ENCODE results near the gene SEC24A.
"Not testable (repeated sequence)": the region's sequence is repeated elsewhere in the genome, so short reads cannot be mapped to it uniquely, and the experiment has no call there.

DNA sequence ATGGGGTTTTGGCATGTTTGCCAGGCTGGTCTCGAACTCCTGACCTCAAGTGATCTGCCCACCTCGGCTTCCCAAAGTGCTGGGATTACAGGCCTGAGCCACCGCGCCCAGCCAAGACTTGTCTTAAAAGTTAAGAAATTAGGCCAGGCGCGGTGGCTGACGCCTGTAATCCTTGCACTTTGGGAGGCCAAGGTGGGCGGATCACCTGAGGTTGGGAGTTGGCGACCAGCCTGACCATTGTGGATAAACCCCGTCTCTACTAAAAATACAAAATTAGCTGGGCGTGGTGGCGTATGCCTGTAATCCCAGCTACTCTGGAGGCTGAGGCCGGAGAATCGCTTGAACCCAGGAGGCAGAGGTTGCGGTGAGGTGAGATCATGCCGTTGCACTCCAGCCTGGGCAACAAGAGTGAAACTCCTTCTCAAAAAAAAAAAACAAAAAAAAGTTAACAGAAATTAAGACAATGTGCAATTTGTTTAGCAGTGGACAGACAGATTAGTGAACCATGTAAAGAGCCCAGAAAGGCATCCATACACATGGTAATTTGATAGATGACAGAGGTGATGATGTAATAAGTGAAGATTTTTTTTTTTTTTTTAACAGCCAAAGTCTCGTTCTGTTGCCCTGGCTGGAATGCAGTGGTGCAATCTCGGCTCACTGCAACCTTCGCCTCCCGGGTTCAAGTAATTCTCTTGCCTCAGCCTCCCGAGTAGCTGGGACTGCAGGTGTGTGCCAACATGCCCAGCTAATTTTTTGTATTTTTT, 119.1 kb downstream of the SEC24A start:
- TF ChIP-seq, protein P1, sequence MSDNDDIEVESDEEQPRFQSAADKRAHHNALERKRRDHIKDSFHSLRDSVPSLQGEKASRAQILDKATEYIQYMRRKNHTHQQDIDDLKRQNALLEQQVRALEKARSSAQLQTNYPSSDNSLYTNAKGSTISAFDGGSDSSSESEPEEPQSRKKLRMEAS (IDR thresholded peaks at IDR 0.05) = not testable (repeated sequence)
- not testable (repeated sequence) for TF ChIP-seq CTCF (IDR thresholded peaks at IDR 0.05; ENCODE audit: low read depth, low read length, missing input control); RAD21 (IDR thresholded peaks at IDR 0.05)
